A549 (cell line): ENCODE data around the gene TBC1D22A.

Source experiments
- CEBPB ChIP-seq, 2 experiments: fragments of >200 bp in 1 of 2; sonication (Bioruptor Twin) in 1 of 2; formaldehyde crosslinking in 1 of 2; IDR thresholded peaks; 2 replicates each; pipeline ENCODE4 v1.6.1; 2012 to 2016
- CTCF ChIP-seq: fragments of >200 bp; sonication (Bioruptor Twin); formaldehyde crosslinking; IDR thresholded peaks from 3 replicates; pipeline ENCODE4 v1.5.1; 2016
- JUNB ChIP-seq: fragments of >200 bp; sonication (Bioruptor Twin); formaldehyde crosslinking; IDR thresholded peaks from 2 replicates; pipeline ENCODE4 v1.6.1; 2016
- MAZ ChIP-seq: fragments of 150-350 bp; IDR thresholded peaks from 2 replicates; pipeline ENCODE4 v1.6.1; 2014; ENCODE audit warnings: antibody characterized with exemption, low read depth, low read length, borderline replicate concordance

DNA sequence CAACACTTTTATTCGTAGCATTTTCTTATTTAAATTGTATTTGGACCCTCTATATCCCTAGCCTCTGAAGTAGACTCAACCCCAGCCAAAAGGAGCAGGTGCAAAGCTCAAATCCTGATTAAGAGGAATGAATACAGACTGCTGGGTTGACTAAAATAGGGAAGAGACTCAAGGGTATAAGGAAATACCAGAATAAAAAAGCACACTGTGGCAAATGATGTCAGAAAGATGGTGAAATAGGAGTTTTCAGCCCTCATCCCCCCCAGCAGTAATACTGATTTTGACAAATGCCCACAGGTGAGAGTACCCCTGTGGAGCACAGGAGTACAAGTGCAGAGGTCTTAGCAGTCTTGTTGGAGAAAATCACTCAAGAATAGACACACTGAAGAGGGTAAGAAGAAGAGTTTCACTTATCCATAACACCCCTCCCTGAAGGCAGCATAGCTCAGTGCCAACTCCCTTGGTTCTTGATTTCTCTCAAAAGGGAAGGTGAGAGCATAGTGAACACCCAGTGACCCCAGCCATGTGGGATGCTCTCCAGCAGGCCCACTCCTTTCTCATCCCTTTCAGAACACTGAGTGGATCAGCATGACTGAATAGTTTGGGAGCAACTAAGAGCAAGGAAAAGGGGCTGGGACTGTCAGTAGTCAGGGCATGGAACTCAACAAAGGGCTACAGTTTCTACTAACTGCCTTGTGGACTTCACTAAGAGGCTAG lies 71.7 kb downstream of the TBC1D22A start:
- no peak for TF ChIP-seq CTCF
- no peak for TF ChIP-seq MAZ
- no peak for TF ChIP-seq JUNB
- no peak for TF ChIP-seq CEBPB (IDR thresholded peaks at IDR 0.05)
